GM11168 (cell line): ENCODE data around the gene ZNF571.

Experiments
- in situ Hi-C: fragments of 300-500 bp; cut with MboI; formaldehyde crosslinking; loops from one replicate; pipeline ENCODE4 v1.12.0; 2022; ENCODE audit warnings: low sequenced_read_pairs; ENCODE audit not compliant: unreplicated experiment

Gene ZNF571

DNA sequence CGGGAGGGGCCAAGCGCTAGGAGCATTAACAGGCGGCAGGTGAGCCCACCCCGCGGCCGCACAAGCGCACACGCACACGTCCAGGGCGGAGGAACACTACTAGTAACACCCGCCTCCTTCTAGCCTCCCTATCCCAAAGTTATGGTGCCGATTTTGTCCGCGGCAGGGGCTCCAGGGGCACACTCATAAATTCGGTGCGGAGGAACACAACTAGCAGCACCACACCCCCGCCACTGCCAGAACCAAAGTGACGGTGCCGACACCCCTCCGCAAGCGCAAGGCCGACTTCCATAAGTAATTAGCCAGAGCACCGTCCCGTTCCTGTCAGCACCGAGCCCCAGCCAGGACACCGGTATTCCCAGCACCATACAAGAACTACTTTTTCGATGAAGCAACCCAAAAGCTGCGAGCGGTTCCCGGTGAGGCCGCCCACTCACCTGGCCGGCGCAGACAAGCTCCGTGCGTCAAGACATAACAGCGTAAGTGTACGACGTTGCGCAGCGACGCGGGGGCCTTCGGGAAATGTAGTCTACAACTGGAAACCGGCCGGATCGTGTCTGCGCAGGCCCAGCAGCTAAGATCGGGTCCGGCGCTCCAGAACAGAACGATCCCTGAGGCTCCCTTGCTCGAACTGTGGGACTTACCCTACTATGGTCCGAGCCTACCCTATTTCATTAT lies at the start of gene ZNF571, which contains the start of gene ZNF540:
TSS of gene ZNF571 (minus strand) at position 489 of the 678 bp plus-strand sequence. CDS start 8,116 bp downstream, outside the sequence.
TSS of gene ZNF540 (plus strand) at position 573 of the 678 bp plus-strand sequence. CDS start 3,572 bp downstream, outside the sequence.
- in situ Hi-C loops: no loop called here

DNA sequence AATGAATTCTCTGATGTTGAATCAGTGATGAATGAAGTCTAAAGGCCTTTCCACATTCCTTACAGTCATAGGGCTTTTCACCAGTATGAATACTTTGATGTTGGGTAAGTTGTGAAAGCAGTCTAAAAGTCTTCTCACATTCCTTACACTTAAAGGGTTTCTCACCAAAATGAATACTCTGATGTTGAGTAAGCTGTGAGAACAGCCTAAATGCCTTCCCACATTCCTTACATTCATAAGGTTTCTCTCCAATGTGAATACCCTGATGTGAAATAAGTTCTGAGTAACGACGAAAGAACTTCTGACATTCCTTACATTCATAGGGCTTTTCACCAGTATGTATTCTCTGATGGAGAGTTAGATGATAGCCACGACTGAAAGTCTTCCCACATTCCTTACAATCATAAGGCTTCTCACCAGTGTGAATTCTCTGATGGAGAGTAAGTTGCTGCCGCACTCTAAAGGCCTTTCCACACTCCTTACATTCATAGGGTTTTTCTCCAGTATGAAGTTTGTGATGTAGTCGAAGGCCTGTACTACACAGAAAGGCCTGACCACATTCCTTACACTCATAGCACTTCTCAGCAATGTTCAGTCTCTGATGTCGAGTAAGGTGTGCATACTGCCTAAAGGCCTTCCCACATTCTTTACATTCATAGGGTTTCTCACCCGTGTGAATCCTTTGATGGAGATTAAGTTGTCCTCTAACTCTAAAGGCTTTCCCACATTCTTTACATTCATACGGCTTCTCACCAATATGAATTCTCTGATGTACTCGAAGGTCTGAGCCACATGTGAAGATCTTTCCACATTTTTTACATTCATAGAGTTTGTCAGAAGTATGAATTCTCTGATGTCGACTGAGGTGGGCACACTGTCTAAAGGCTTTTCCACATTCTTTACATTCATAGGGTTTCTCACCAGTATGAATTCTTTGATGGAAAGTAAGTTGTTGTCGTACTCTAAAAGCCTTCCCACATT lies 40.8 kb upstream of the ZNF571 start:
- in situ Hi-C loops: no loop called here

- in situ Hi-C loops: no loop called here
These were observed 390 bp upstream of the ZNF571 start for GRCh38 chr19:37594982-37595382.

GRCh38 chr19:37593996-37594303 lies 642 bp downstream of the ZNF571 start:
- in situ Hi-C loops: no loop called here

DNA sequence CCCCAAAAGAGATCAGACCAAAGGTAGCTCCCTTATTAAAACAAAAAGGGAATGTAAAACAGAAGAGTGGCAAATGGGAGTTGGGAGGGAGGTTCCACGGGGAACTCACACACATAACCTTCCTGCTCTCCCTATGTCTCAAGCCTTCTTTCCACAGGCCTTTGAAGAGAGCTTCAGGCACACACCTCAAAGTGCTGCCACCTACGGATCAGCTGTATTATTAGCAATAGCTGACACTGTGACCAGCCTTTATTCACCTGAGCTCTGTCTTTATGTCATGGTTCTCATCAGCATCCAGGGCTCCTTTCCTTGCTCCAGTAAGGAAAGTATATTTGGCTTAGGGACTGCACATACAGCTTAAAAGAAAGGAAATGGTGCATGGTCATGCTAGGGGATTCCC lies 11.3 kb downstream of the ZNF571 start:
- in situ Hi-C loops: no loop called here

DNA sequence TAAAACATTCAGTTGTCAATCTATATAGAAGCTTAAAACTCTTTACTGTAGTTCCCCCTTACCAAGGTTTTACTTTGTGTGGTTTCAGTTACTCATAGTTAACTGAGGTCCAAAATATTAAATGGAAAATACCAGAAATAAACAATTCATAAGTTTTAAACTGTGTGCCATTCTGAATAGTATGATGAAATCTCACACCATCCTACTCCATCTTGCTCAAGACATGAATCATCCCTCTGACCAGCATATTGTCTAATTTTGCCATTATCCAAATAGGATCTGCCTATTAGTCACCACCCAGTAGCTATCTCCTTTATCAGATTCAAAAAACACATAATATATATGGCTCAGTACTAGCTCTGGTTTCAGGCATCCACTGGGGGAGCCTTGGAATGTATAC lies 22.4 kb downstream of the ZNF571 start:
- in situ Hi-C loops: no loop called here

GRCh38 chr19:37565370-37565669 lies 29.3 kb downstream of the ZNF571 start:
- in situ Hi-C loops: no loop called here

DNA sequence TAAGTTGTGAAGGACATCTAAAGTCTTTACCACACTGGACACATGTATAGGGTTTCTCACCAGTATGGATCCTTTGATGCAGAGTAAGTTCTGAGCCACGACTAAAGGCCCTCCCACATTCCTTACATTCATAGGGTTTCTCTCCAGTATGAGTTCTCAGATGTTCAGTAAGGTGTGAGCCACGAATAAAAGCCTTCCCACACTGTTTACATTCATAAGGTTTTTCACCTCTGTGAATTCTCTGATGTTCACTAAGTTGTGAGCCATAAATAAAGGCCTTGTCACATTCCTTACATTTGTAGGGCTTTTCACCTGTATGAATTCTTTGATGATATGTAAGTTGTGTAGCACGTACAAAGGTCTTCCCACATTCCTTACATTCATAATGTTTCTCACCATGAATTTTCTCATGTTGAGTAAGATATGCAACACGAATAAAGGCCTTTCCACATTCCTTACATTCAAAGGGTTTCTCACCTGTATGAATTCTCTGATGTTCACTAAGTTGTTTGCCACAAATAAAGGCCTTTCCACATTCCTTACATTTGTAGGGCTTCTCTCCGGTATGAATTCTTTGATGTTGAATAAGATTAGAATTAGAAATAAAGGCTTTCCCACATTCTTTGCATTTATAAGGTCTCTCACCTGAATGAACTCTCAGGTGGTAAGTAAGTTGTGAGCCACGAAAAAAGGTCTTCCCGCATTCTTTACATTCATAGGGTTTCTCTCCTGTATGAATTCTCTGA lies 29.8 kb downstream of the ZNF571 start:
- in situ Hi-C loops: no loop called here

GRCh38 chr19:37563518-37563917 lies 31.1 kb downstream of the ZNF571 start:
- in situ Hi-C loops: no loop called here

- in situ Hi-C loops: no loop called here
These were observed 43.2 kb downstream of the ZNF571 start for GRCh38 chr19:37551129-37551993.

- in situ Hi-C loops: no loop called here
These were observed 57.1 kb downstream of the ZNF571 start for GRCh38 chr19:37537391-37537947.

DNA sequence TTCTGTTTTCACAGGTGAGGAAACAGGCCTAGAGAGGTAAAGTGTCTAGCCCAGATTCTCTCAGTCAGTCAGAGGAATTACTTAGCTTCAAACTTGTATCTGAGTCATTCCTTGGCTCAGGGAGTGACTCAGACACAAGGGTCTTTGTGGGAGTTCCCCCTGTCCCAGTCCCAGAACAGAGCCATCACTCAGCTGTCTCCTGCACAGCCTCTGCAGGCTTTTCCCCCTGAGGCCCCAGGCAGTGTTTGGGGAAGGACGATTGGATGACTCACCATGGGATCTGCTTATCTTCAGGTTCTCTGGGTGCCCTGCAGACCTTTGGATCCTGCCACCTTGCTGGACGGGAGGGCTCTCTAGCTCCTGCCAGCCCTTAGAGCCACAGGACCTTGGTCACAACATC lies 74.7 kb downstream of the ZNF571 start:
- in situ Hi-C loops: no loop called here
